GM12801 (cell line): ENCODE results near the gene NAALAD2.
"Not testable (repeated sequence)": the region's sequence is repeated elsewhere in the genome, so short reads cannot be mapped to it uniquely, and the experiment has no call there.

Source experiments
- TF ChIP-seq, protein P1 (sequence below): IDR thresholded peaks from one replicate; pipeline ENCODE4 v1.5.1; 2011; ENCODE audit warnings: control low read depth; ENCODE audit not compliant: insufficient read length; ENCODE audit errors: extremely low read depth

Gene NAALAD2

DNA sequence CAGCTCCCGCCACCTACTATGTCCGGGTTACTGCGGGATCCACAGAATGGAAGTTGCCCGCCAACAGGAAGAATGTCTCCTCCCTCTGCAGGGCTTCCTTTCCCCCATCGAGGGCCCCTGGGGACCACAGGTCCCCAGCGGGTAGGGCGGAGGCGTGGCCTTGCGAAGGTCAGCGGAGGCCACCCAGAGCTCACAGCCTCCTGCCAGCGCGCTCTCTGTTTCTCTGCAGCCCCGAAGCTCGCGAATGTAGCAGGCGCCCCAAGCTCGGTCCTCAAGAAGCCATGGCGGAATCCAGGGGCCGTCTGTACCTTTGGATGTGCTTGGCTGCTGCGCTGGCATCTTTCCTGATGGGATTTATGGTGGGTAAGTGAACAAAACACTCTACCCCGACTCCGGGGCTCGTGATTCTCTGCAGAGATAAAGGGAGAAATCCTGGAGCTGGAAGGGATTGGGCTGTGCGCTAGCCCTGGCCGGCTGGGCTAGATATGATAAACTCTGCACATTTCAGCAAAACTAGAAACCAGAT is at the start of gene NAALAD2:
TSS of gene NAALAD2 (plus strand) at position 186 of the 526 bp plus-strand sequence. CDS start at position 282, 96 bp downstream.
- TF ChIP-seq, protein P1, sequence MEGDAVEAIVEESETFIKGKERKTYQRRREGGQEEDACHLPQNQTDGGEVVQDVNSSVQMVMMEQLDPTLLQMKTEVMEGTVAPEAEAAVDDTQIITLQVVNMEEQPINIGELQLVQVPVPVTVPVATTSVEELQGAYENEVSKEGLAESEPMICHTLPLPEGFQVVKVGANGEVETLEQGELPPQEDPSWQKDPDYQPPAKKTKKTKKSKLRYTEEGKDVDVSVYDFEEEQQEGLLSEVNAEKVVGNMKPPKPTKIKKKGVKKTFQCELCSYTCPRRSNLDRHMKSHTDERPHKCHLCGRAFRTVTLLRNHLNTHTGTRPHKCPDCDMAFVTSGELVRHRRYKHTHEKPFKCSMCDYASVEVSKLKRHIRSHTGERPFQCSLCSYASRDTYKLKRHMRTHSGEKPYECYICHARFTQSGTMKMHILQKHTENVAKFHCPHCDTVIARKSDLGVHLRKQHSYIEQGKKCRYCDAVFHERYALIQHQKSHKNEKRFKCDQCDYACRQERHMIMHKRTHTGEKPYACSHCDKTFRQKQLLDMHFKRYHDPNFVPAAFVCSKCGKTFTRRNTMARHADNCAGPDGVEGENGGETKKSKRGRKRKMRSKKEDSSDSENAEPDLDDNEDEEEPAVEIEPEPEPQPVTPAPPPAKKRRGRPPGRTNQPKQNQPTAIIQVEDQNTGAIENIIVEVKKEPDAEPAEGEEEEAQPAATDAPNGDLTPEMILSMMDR, result no peak

DNA sequence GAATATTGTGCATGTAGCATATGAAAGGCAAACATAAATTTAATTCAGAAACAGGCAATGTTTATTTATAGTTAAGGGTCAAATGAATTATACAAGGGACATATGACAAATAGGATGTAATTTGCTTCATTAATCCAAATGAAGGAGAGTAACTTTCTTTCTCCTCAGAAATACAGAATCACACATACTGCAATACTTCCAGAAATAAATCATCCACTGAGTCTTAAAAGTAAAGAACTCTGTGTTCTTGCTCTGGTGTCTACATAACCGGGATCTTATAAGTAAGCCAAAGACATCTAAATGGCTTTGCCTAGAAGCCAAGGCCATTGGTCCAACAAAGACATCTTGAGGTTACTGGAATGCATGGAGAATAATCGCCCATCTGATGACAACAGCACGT is 48.8 kb upstream of the NAALAD2 start, which contains the start of gene UBTFL1:
TSS of gene UBTFL1 (plus strand) at position 301 of the 400 bp plus-strand sequence. CDS start at position 301, 0 bp downstream.
- TF ChIP-seq, protein P1, result not testable (repeated sequence)

DNA sequence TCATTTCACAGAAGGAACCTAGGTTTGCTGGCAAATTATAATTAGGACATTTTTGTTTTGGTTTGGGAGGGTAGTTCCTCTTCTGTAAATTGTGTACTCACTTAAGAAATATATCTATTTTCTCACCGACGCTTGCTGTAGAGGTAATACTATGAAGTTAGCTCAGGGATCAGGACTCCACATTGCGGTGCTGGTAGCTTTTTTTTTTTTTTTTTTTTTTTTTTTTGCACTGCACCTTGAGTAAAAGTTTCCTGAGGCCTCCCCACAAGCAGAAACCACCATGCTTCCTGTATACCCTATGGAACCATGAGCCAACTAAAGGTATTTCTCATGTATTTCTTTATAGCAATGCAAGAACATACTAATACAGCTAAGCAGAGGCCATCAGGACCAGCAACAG is 34.0 kb upstream of the NAALAD2 start:
- TF ChIP-seq, protein P1, result no peak

DNA sequence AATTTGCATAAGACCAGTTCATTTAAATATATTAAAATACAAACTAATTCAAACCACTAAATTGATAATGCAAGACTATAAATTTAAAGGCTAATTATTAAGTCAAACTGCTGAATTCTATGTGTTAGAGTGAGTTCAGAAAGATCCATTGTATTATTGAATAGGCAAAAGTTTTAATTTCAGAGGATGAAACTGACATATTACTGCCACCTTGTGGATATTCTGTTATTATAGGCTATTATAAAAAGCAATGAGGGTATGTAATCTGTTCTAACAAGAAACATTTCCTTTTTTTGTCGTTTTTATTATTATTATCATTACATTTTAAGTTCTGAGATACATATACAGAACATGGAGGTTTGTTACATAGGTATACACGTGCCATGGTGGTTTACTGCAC is 20.9 kb upstream of the NAALAD2 start:
- TF ChIP-seq, protein P1, result no peak

DNA sequence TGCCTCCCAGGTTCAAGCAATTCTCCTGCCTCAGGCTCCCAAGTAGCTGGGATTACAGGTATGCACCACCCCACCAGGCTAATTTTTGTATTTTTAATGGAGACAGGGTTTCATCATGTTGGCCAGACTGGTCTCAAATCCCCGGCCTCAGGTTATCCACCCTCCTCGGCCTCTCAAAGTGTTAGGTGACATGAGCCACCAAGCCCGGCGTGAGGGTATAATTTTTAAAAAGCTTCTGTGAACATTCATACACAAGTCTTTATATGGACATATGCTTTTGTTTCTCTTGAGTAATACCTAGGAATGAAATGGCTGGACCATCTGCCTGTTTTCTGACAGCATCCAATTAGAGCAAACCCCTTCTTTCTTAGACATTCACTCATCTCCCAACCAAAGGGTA is 14.3 kb upstream of the NAALAD2 start:
- TF ChIP-seq, protein P1, result no peak

DNA sequence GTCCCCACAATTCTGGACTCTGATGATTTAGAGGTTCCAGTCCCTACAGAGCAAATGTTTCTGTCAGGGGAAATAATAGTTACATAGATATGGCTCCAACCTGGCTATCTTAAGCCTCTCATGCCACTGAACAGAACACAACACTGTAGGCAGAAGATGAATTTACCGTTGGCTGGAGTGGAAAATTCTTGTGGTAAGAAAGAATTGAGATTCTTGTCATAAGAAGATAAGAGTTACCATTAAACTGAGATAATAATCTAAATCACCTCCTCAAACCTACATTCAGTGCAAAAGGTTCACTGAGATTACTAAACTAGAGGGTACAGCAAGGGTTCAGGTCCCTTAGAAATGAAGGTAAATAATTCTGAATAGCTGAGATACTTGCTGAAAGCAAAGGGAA is 10.1 kb upstream of the NAALAD2 start:
- TF ChIP-seq, protein P1, result no peak

DNA sequence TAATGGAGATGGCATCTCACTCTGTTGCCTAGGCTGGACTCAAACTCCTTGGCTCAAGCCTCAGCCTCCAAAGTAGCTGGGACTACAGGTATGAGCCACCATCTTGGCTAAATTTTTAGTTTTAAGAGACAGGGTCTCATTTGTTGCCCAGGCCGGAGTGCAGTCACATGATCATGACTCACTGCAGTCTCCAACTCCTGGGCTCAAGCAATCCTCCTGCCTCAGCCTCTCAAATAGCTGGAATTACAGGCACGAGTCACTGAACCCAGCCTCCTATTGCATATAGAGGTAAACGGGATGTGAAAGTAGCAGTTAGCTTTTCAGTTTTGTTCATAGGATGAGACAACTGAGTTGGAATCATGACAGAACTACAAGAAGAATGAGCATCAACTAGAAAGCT is 9.5 kb upstream of the NAALAD2 start:
- TF ChIP-seq, protein P1, result no peak
